HepG2 (cell line): Measurements from ENCODE around the gene UBE2D3. TPM values are rescaled to one million over a fixed set of nuclear protein-coding genes. Genes with fewer than 3 reads are reported as not detected.

ENCODE experiments used
- ARNT2 ChIP-seq: sonication (generic); formaldehyde crosslinking; IDR thresholded peaks from 2 replicates; pipeline ENCODE4 v1.8.0; 2022; ENCODE audit warnings: mild to moderate bottlenecking, low read depth, missing genetic modification reagents, moderate library complexity
- ATM ChIP-seq: fragments of 450-650 bp; IDR thresholded peaks from 2 replicates; pipeline ENCODE4 v1.7.1; 2017; ENCODE audit warnings: mild to moderate bottlenecking, borderline replicate concordance
- CREB3 ChIP-seq: sonication (generic); formaldehyde crosslinking; IDR thresholded peaks from 2 replicates; pipeline ENCODE4 v1.5.0; 2020; ENCODE audit warnings: missing genetic modification reagents
- FOXP1 ChIP-seq, 2 experiments: fragments of 450-650 bp in 1 of 2; IDR thresholded peaks; 2 replicates each; pipeline ENCODE4 v1.6.1; 2017 to 2018; ENCODE audit warnings: antibody characterized with exemption in 1 of 2
- KDM3A ChIP-seq: IDR thresholded peaks from 2 replicates; pipeline ENCODE4 v1.6.1; 2018; ENCODE audit warnings: low read depth, missing compliant biosample characterization
- MAZ ChIP-seq, 2 experiments: sonication (generic) in 1 of 2; formaldehyde crosslinking in 1 of 2; IDR thresholded peaks; 2 replicates each; pipeline versions ENCODE4 v1.5.0 to v1.6.1; 2012 to 2020; ENCODE audit warnings: low read depth in 2 of 2, mild to moderate bottlenecking in 2 of 2, borderline replicate concordance in 1 of 2, improper control_type of control experiment in 1 of 2, low read length in 1 of 2, missing genetic modification reagents in 1 of 2, moderate library complexity in 1 of 2
- MBD4 ChIP-seq: IDR thresholded peaks from 2 replicates; pipeline ENCODE4 v1.6.1; 2012; ENCODE audit warnings: low read length, inconsistent platforms, borderline replicate concordance
- MIER2 ChIP-seq: IDR thresholded peaks from 2 replicates; pipeline ENCODE4 v1.6.1; 2016; ENCODE audit warnings: missing biosample characterization, missing genetic modification reagents
- POGK ChIP-seq: sonication (generic); formaldehyde crosslinking; conservative IDR thresholded peaks from 2 replicates; pipeline ENCODE4 v1.8.0; 2022; ENCODE audit warnings: mild to moderate bottlenecking, moderate library complexity, missing genetic modification reagents
- RBFOX2 ChIP-seq: fragments of 200-400 bp; formaldehyde crosslinking; IDR thresholded peaks from 2 replicates; pipeline ENCODE4 v1.6.1; 2017; ENCODE audit warnings: low read depth, mild to moderate bottlenecking, low read length
- TAF1 ChIP-seq: sonication (generic); formaldehyde crosslinking; IDR thresholded peaks from 2 replicates; pipeline ENCODE4 v1.4.0; 2020; ENCODE audit warnings: missing genetic modification reagents
- YY1 ChIP-seq: IDR thresholded peaks from 2 replicates; pipeline ENCODE4 v1.6.1; 2011; ENCODE audit warnings: low read length, low read depth, moderate library complexity, mild to moderate bottlenecking; ENCODE audit not compliant: insufficient read depth, insufficient replicate concordance
- ZBTB40 ChIP-seq, 2 experiments: fragments of 450-650 bp in 1 of 2; sonication (generic) in 1 of 2; formaldehyde crosslinking in 1 of 2; IDR thresholded peaks; 2 replicates each; pipeline versions ENCODE4 v1.6.1 to v1.8.0; 2016 to 2022; ENCODE audit warnings: antibody characterized with exemption in 1 of 2, mild to moderate bottlenecking in 1 of 2, missing genetic modification reagents in 1 of 2
- ZNF496 ChIP-seq: sonication (generic); formaldehyde crosslinking; IDR thresholded peaks from 2 replicates; pipeline ENCODE4 v1.8.1; 2023; ENCODE audit warnings: mild to moderate bottlenecking, moderate library complexity, missing genetic modification reagents; ENCODE audit not compliant: insufficient replicate concordance
- polyA plus RNA-seq, 8 experiments: library from polyadenylated mRNA; depleted of rRNA in 3 of 8; stranded (reverse) in 7 of 8; unstranded in 1 of 8; fragments of >200 nt; fragmentation: Illumina TruSeq in 4 of 8; extraction: Trizol in 4 of 8; gene quantifications; 2 replicates each; pipeline versions ENCODE4 v1.2.1 to v1.2.3, GENCODE V29; 2011 to 2016; ENCODE audit warnings: low read depth in 4 of 8, missing spikeins in 1 of 8, mixed read lengths in 1 of 8; ENCODE audit not compliant: insufficient read depth in 1 of 8
- total RNA-seq, 5 experiments: library from RNA; depleted of rRNA; stranded (reverse); fragments of >200 nt; fragmentation: Illumina TruSeq; extraction: Trizol; gene quantifications; 2 replicates each; pipeline ENCODE4 v1.2.3, GENCODE V29; 2016; ENCODE audit warnings: low read depth in 1 of 5

The UBE2D3 gene
- total and polyA plus RNA-seq, 2 of the 13 experiments (the other 11 are each of a cell fraction or from before 2014, with no cell fraction given): 224 to 293 TPM

- TF ChIP-seq ZBTB40 (IDR thresholded peaks at IDR 0.05) (peak; percentile 25; the same call in 1 of the 2 replicates), ZBTB40 (CRISPR knock-in tag; IDR thresholded peaks at IDR 0.05) (no peak), RBFOX2 (peak; percentile 51; the same call in 1 of the 2 replicates), YY1 (peak; percentile 83), POGK (CRISPR knock-in tag) (0 out of 2 replicates have a peak, but pooled peaks have one; percentile 57), TAF1 (CRISPR knock-in tag) (no peak), ARNT2 (0 out of 2 replicates have a peak, but pooled peaks have one; percentile 29), ZNF496 (no peak), FOXP1 (IDR thresholded peaks at IDR 0.05) (peak; percentile 56), FOXP1 (CRISPR knock-in tag; IDR thresholded peaks at IDR 0.05) (peak; percentile 63), MIER2 (CRISPR knock-in tag) (0 out of 2 replicates have a peak, but pooled peaks have one; percentile 12), KDM3A (CRISPR knock-in tag) (no peak), ATM (no peak), CREB3 (CRISPR knock-in tag) (no peak), MBD4 (no peak; the same call in 1 of the 2 replicates), MAZ (IDR thresholded peaks at IDR 0.05; ENCODE audit: borderline replicate concordance, low read depth, low read length) (no peak), MAZ (CRISPR knock-in tag; IDR thresholded peaks at IDR 0.05; ENCODE audit: low read depth) (0 out of 2 replicates have a peak, but pooled peaks have one; percentile 24)
Measured at GRCh38 chr4:102825261-102826091, 1.9 kb downstream of the UBE2D3 start (continued).
